Measurements from ENCODE around the gene GNAO1. TPM values are rescaled to one million over a fixed set of nuclear protein-coding genes. Genes with fewer than 3 reads are reported as not detected.

GNAO1 gene
- polyA plus RNA-seq, 1 donor (not counting 4 experiments of a cell fraction or from before 2014, with no cell fraction given): 0.13 TPM

- no peaks in the 10 kb centered on the region for H3K9me3 ChIP-seq (ENCODE audit: control insufficient read depth, low read depth, low read length)
- H3K4me3 ChIP-seq (ENCODE audit: control insufficient read depth in 2 of 3, extremely low read depth in 1 of 3, insufficient read depth in 2 of 3, low read depth in 1 of 3, low read length in 3 of 3): no peak overlapping the region
- H3K36me3 ChIP-seq (ENCODE audit: control insufficient read depth in 2 of 2, extremely low read depth in 1 of 2, insufficient read depth in 2 of 2, low read length in 2 of 2): no peaks in the 10 kb centered on the region
- peaks cover 12% of the 10 kb centered on the region for H3K27me3 ChIP-seq (ENCODE audit: control insufficient read depth, extremely low read depth, insufficient read depth, low read length)
- no peak overlapping the region for H3K27ac ChIP-seq (ENCODE audit: control insufficient read depth, insufficient read depth, low read length)
- TF ChIP-seq CTCF (optimal IDR thresholded peaks at IDR 0.05 in 1 of 3, IDR thresholded peaks at IDR 0.05 in 1 of 3, conservative IDR thresholded peaks at IDR 0.05 in 1 of 3; ENCODE audit: extremely low read depth in 1 of 3, insufficient read depth in 2 of 3, low read length in 3 of 3) (no peak), EZH2 (IDR thresholded peaks at IDR 0.05; ENCODE audit: low read length) (no peak)
- H2AFZ ChIP-seq (ENCODE audit: control insufficient read depth, low read length): no peak overlapping the region
- H3K9me1 ChIP-seq (ENCODE audit: control insufficient read depth, extremely low read depth, insufficient read depth, low read length): no peaks in the 10 kb centered on the region
- dilution Hi-C loops (cut with MboI; ENCODE audit: extremely low pct_ligation_motif_present, low sequenced_read_pairs): no loop called here
- FAIRE-seq (no peak), DNase-seq (ENCODE audit: low read depth, low spot score) (no peak)
- no peak overlapping the region for H3K9ac ChIP-seq (ENCODE audit: control insufficient read depth, extremely low read depth, insufficient read depth, low read length)
- no peaks in the 10 kb centered on the region for H3K79me2 ChIP-seq (ENCODE audit: control insufficient read depth, insufficient read depth, low read length)
- no peak overlapping the region for H3K4me2 ChIP-seq (ENCODE audit: control insufficient read depth, extremely low read depth, insufficient read depth, low read depth, low read length)
- H4K20me1 ChIP-seq (ENCODE audit: control insufficient read depth, extremely low read depth, insufficient read depth, low read length): no peaks in the 10 kb centered on the region
- H3K4me1 ChIP-seq (ENCODE audit: control insufficient read depth, extremely low read depth, insufficient read depth, low read length): peaks cover 4% of the 10 kb centered on the region
Measured at GRCh38 chr16:56354746-56355145, 163.5 kb downstream of the GNAO1 start.

GRCh38 chr16:56355221-56355620 is 163.9 kb downstream of the GNAO1 start:
- no peak overlapping the region for H3K9ac ChIP-seq (ENCODE audit: control insufficient read depth, extremely low read depth, insufficient read depth, low read length)
- H3K4me3 ChIP-seq (ENCODE audit: control insufficient read depth in 2 of 3, extremely low read depth in 1 of 3, insufficient read depth in 2 of 3, low read depth in 1 of 3, low read length in 3 of 3): no peak overlapping the region
- no peak overlapping the region for H2AFZ ChIP-seq (ENCODE audit: control insufficient read depth, low read length)
- H3K9me1 ChIP-seq (ENCODE audit: control insufficient read depth, extremely low read depth, insufficient read depth, low read length): no peaks in the 10 kb centered on the region
- no peak overlapping the region for H3K4me2 ChIP-seq (ENCODE audit: control insufficient read depth, extremely low read depth, insufficient read depth, low read depth, low read length)
- FAIRE-seq: no peak
- no peaks in the 10 kb centered on the region for H4K20me1 ChIP-seq (ENCODE audit: control insufficient read depth, extremely low read depth, insufficient read depth, low read length)
- DNase-seq (ENCODE audit: low read depth, low spot score): no peak
- dilution Hi-C loops (cut with MboI; ENCODE audit: extremely low pct_ligation_motif_present, low sequenced_read_pairs): no loop called here
- H3K27ac ChIP-seq (ENCODE audit: control insufficient read depth, insufficient read depth, low read length): no peak overlapping the region
- H3K27me3 ChIP-seq (ENCODE audit: control insufficient read depth, extremely low read depth, insufficient read depth, low read length): peaks cover 8% of the 10 kb centered on the region
- TF ChIP-seq EZH2 (IDR thresholded peaks at IDR 0.05; ENCODE audit: low read length) (no peak), CTCF (optimal IDR thresholded peaks at IDR 0.05 in 1 of 3, IDR thresholded peaks at IDR 0.05 in 1 of 3, conservative IDR thresholded peaks at IDR 0.05 in 1 of 3; ENCODE audit: extremely low read depth in 1 of 3, insufficient read depth in 2 of 3, low read length in 3 of 3) (no peak)
- H3K4me1 ChIP-seq (ENCODE audit: control insufficient read depth, extremely low read depth, insufficient read depth, low read length): peaks cover 4% of the 10 kb centered on the region
- H3K79me2 ChIP-seq (ENCODE audit: control insufficient read depth, insufficient read depth, low read length): no peaks in the 10 kb centered on the region
- no peaks in the 10 kb centered on the region for H3K36me3 ChIP-seq (ENCODE audit: control insufficient read depth in 2 of 2, extremely low read depth in 1 of 2, insufficient read depth in 2 of 2, low read length in 2 of 2)
- no peaks in the 10 kb centered on the region for H3K9me3 ChIP-seq (ENCODE audit: control insufficient read depth, low read depth, low read length)

Measured in keratinocyte (primary cell).